ENCODE results near the gene KAT5. TPM values are rescaled to one million over a fixed set of nuclear protein-coding genes. Genes with fewer than 3 reads are reported as not detected.

Gene KAT5
- total RNA-seq, 1 donor from 2014 or later = 77.5 TPM

DNA sequence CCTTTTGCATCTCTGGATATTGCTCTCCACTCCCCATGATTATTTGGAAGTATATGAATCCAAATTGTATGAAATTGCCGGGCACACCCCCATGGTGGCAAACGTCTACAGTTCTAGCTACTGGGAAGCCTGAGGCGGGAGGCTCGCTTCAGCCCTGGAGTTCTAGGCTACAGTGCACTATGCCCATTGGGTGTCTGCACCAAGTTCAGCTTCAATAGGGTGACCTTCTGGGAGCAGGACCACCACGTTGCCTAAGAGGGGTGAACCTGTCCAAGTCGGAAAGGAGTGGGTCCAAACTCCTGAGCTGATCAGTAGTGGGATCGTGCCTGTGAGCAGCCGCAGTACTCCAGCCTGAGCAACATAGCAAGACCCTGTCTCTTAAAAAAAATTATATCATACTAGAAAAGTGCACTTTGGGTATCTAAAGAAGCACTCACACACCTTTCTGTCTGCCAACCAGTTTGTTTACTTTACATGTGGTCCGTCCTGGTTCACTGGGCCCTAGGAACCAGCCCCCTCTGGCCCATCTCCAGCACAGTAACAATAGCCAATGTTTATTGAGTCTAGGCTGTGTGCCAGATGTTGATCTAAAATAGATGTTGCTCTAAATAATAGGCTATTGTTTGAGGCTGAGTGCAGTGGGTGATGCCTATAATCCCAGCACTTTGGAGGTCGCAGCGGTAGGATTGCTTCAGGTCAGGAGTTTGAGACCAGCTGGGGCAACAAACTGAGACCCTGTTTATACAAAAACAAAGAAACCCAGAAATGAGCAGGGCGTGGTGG is 16.4 kb upstream of the KAT5 start:
- TF ChIP-seq CTCF (IDR thresholded peaks at IDR 0.05) = no peak
- Histone ChIP-seq H3K4me3 (no peak overlapping the region), H3K27ac (no peak overlapping the region), H3K27me3 (no peaks in the 10 kb centered on the region), H3K4me1 (peaks cover 3% of the 10 kb centered on the region), H3K9me3 (no peaks in the 10 kb centered on the region), H3K36me3 (no peaks in the 10 kb centered on the region)
- no peak for DNase-seq
- intact Hi-C loops (cut with DNase I) = no loop called here
- ATAC-seq = peak; percentile 45

GRCh38 chr11:65696802-65697552 is 15.1 kb upstream of the KAT5 start:
- Histone ChIP-seq H3K36me3 (no peaks in the 10 kb centered on the region), H3K27me3 (no peaks in the 10 kb centered on the region), H3K4me3 (no peak overlapping the region), H3K9me3 (no peaks in the 10 kb centered on the region), H3K27ac (no peak overlapping the region), H3K4me1 (peaks cover 3% of the 10 kb centered on the region)
- TF ChIP-seq CTCF (IDR thresholded peaks at IDR 0.05) = no peak
- DNase-seq = peak; percentile 51
- intact Hi-C loops (cut with DNase I) = no loop called here
- ATAC-seq = no peak

DNA sequence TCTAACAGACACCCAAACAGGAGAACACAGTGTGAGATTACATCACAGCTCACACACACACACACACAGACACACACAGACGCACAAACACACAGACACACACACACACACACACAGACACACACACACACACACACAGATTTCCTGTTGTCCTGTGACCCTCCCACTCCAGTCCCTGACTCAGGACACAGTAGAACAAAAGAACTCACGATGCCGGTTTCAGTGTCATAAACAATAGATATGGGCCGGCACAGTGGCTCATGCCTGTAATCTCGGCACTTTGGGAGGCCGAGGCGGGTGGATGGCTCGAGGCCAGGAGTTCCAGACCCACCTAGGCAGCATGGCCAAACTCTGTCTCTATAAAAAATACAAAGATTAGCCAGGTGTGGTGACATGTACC is 13.8 kb upstream of the KAT5 start:
- Histone ChIP-seq H3K4me3 (no peak overlapping the region), H3K27ac (no peak overlapping the region), H3K9me3 (no peaks in the 10 kb centered on the region), H3K27me3 (no peaks in the 10 kb centered on the region), H3K36me3 (no peaks in the 10 kb centered on the region), H3K4me1 (peaks cover 3% of the 10 kb centered on the region)
- no peak for TF ChIP-seq CTCF (IDR thresholded peaks at IDR 0.05)
- ATAC-seq (peak; percentile 62), DNase-seq (no peak)
- intact Hi-C loops (cut with DNase I) = no loop called here

DNA sequence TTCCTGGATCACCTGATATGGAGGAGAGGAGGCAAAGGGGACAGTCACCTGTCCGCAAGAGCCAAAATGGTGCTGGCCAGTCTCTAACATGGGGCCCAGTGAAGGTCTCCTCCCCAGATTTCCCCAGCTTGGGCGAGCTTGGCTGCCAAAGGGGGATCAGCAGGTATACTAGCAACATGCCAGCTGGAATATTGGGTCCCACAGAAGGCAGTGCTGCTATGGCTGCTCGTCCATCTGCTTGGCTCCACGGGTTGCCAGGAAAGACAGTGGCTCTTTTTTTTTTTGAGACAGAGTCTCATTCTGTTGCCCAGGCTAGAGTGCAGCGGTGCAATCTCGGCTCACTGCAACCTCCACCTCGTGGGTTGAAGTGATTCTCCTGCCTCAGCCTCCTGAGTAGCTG is 12.7 kb upstream of the KAT5 start:
- no peaks in the 10 kb centered on the region for H3K27me3 ChIP-seq
- TF ChIP-seq CTCF (IDR thresholded peaks at IDR 0.05) = no peak
- no peak overlapping the region for H3K4me3 ChIP-seq
- no peak overlapping the region for H3K27ac ChIP-seq
- peaks cover 3% of the 10 kb centered on the region for H3K4me1 ChIP-seq
- H3K9me3 ChIP-seq = no peaks in the 10 kb centered on the region
- DNase-seq = peak; percentile 31
- intact Hi-C loops (cut with DNase I) = no loop called here
- no peaks in the 10 kb centered on the region for H3K36me3 ChIP-seq
- no peak for ATAC-seq

DNA sequence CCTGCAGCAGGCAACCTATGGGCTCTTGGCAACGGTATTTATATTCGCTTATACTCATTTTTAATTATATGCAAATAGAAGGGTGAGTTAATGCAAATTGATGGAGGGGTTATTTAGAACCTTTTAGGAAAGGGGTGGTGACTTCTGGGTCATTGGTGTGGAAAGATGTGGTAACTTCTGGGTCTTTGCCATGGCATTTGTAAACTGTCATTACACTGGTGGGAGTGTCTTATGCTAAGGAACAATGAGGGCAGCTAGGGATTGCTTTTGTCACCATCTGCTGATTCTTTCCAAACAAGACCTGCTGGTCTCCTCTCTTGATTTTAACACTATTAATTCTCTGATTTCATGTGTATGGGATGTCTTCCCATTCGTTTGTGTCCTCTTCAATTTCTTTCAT is 11.7 kb upstream of the KAT5 start:
- Histone ChIP-seq H3K27ac (no peak overlapping the region), H3K4me1 (peaks cover 3% of the 10 kb centered on the region), H3K9me3 (no peaks in the 10 kb centered on the region), H3K36me3 (no peaks in the 10 kb centered on the region), H3K27me3 (no peaks in the 10 kb centered on the region), H3K4me3 (no peak overlapping the region)
- no peak for DNase-seq
- intact Hi-C loops (cut with DNase I) = no loop called here
- peak; percentile 39 for ATAC-seq
- no peak for TF ChIP-seq CTCF (IDR thresholded peaks at IDR 0.05)

Measured in upper lobe of right lung (tissue), 1 donor.